Subcutaneous adipose tissue (tissue), 4 donors: ENCODE results near the gene SLC16A8. TPM values are rescaled to one million over a fixed set of nuclear protein-coding genes. Genes with fewer than 3 reads are reported as not detected.

ENCODE experiments used
- total RNA-seq, 4 donors: library from RNA; depleted of rRNA; stranded (reverse); fragments of >200 nt; gene quantifications; one replicate each; pipeline ENCODE4 v1.1.0, GENCODE V29; 2016
- TF ChIP-seq, protein P1 (sequence below): fragments of 450-650 bp; IDR thresholded peaks from one replicate; pipeline ENCODE4 v1.5.1; 2016; ENCODE audit warnings: low read depth, mild to moderate bottlenecking, control low read depth, antibody characterized with exemption, moderate library complexity

The SLC16A8 gene
- total RNA-seq, 4 donors from 2014 or later, result 0.17 to 0.66 TPM; not detected in 2

- TF ChIP-seq, protein P1, sequence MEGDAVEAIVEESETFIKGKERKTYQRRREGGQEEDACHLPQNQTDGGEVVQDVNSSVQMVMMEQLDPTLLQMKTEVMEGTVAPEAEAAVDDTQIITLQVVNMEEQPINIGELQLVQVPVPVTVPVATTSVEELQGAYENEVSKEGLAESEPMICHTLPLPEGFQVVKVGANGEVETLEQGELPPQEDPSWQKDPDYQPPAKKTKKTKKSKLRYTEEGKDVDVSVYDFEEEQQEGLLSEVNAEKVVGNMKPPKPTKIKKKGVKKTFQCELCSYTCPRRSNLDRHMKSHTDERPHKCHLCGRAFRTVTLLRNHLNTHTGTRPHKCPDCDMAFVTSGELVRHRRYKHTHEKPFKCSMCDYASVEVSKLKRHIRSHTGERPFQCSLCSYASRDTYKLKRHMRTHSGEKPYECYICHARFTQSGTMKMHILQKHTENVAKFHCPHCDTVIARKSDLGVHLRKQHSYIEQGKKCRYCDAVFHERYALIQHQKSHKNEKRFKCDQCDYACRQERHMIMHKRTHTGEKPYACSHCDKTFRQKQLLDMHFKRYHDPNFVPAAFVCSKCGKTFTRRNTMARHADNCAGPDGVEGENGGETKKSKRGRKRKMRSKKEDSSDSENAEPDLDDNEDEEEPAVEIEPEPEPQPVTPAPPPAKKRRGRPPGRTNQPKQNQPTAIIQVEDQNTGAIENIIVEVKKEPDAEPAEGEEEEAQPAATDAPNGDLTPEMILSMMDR, result no peak
These were observed 20.1 kb upstream of the SLC16A8 start for GRCh38 chr22:38104084-38104483.

- TF ChIP-seq, protein P1, result no peak
These were observed 19.7 kb upstream of the SLC16A8 start for GRCh38 chr22:38103641-38104040.

- TF ChIP-seq, protein P1, result no peak
These were observed 14.6 kb upstream of the SLC16A8 start for GRCh38 chr22:38098410-38099249.

DNA sequence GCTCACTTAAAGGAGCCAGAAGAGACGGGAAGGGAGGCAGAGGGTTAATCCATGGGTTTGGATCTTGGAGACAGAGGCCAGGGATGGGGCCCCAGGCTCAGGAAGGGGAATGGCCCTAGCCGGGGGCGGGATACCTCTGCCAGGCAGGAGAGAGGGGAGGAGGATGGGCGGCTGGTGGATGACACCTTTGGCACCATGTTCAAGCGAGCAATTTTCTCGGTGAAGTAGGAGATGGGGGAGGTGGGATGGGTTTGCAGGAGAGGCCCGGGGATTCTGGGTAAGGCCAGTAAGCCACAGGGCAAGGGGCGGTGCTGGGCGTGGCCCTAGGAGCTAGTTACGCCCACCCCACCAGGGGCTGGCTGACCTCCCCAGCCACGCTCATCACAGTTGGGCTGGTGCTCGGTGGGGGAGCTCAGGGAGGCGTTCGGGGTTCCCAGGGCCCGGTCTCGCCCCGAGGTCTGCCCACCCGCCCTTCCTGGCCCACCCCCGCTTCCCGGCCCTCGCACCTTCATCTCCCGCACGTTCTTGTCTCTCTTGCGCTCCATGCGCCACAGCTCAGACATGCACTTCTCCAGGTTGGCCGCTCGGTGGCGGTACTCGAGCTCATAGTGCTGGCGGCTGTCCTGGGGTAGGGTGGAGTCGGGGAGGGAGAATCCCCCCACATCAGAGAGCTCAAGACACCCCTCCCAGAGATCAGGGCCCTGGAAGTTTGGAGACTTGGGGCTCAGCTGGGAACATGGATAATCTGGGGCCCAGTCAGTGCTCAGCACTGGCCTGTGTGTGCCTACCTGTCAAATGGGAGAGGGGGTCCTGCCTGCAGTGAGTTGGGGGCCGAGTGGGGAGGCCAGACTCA lies 13.8 kb upstream of the SLC16A8 start:
- TF ChIP-seq, protein P1, result no peak

DNA sequence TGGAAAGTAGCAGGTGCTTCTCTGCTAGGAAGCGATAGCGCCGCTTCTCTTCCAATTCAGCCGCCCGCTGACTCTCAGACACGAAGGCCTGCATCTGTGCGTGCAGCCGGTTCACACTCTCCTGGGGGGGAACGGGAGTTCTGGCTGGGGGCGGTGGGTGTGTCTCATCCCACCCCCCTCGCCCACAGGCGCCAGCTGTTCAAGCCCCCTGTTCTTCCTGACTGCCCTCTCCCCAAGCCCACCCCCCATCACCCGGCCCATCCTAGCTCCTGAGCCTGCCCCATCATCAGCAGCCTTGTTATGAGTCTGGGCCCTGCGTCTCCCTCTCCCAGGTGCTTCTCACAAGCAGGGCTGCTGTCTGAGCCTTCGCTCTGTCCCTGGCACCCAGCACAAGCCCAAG lies 13.1 kb upstream of the SLC16A8 start:
- TF ChIP-seq, protein P1, result no peak

GRCh38 chr22:38089474-38089851 lies 5.5 kb upstream of the SLC16A8 start:
- TF ChIP-seq, protein P1, result no peak
